SU-DHL-6 (cell line): Measurements from ENCODE around the gene GRID2.

Experiments
- CTCF ChIP-seq: fragments of 200-600 bp; sonication (generic); IDR thresholded peaks from one replicate; pipeline ENCODE4 v1.5.1; 2017; ENCODE audit warnings: antibody characterized with exemption, mild to moderate bottlenecking, low read length, moderate library complexity; ENCODE audit not compliant: insufficient read depth, poor library complexity, severe bottlenecking
- EZH2phosphoT487 ChIP-seq: fragments of 200-600 bp; sonication (generic), shearing (Covaris generic); conservative IDR thresholded peaks from 2 replicates; pipeline ENCODE4 v1.6.1; 2018; ENCODE audit warnings: mild to moderate bottlenecking, antibody characterized with exemption, low read length, moderate library complexity, mixed read lengths

- TF ChIP-seq CTCF (no peak), EZH2phosphoT487 (no peak)
Observed at GRCh38 chr4:93660036-93660435, 1356.3 kb downstream of the GRID2 start.
